ENCODE measurements around the gene FRMD5. TPM values are rescaled to one million over a fixed set of nuclear protein-coding genes. Genes with fewer than 3 reads are reported as not detected.
A peak's percentile ranks its signal among the peaks of the same experiment; 100 is the strongest.
"Not testable (repeated sequence)": the region's sequence is repeated elsewhere in the genome, so short reads cannot be mapped to it uniquely, and the experiment has no call there.

FRMD5 gene
- total RNA-seq, 1 experiment from 2014 or later = 6.5 TPM

DNA sequence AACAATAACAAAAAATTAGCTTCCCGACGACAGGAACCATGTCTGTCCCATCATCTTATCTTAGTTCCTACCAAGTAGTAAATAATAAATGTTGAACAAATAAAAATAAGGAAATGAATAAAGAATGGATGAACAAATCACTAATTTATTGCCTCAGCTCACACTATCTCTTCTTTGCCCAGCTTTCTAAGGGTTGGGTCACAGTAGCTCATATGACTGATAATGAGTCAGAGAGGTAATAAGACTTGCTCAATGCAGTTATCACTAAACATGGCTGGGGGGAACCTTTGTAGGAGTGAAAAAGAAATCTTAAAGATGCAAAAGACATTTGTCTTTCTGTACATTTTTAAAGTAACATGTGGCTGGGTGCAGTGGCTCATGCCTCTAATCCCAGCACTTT lies 186.0 kb downstream of the FRMD5 start:
- Histone ChIP-seq H3K9me2 (ENCODE audit: insufficient read depth) (no peaks in the 10 kb centered on the region), H3K36me3 (ENCODE audit: low read depth) (no peaks in the 10 kb centered on the region), H4K20me1 (ENCODE audit: insufficient read depth) (no peaks in the 10 kb centered on the region), H3K9me3 (ENCODE audit: insufficient read depth, low read depth) (no peaks in the 10 kb centered on the region), H3K4me2 (peak overlapping the region; percentile 29), H3K4me1 (replicated peaks; ENCODE audit: insufficient read depth) (peaks cover 14% of the 10 kb centered on the region; the same call in 1 of the 2 replicates), H3K4me3 (no peak overlapping the region), H3F3A (ENCODE audit: insufficient read depth, low read depth) (no peaks in the 10 kb centered on the region), H3K27me3 (ENCODE audit: insufficient read depth, low read depth) (no peaks in the 10 kb centered on the region), H3K27ac (peak overlapping the region; percentile 46; the same call in 1 of the 2 replicates), H2AFZ (no peak overlapping the region), H3K79me2 (ENCODE audit: low read depth) (no peaks in the 10 kb centered on the region)
- TF ChIP-seq, protein P1, sequence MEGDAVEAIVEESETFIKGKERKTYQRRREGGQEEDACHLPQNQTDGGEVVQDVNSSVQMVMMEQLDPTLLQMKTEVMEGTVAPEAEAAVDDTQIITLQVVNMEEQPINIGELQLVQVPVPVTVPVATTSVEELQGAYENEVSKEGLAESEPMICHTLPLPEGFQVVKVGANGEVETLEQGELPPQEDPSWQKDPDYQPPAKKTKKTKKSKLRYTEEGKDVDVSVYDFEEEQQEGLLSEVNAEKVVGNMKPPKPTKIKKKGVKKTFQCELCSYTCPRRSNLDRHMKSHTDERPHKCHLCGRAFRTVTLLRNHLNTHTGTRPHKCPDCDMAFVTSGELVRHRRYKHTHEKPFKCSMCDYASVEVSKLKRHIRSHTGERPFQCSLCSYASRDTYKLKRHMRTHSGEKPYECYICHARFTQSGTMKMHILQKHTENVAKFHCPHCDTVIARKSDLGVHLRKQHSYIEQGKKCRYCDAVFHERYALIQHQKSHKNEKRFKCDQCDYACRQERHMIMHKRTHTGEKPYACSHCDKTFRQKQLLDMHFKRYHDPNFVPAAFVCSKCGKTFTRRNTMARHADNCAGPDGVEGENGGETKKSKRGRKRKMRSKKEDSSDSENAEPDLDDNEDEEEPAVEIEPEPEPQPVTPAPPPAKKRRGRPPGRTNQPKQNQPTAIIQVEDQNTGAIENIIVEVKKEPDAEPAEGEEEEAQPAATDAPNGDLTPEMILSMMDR (conservative IDR thresholded peaks at IDR 0.05) = no peak
- no peak for TF ChIP-seq EZH2 (IDR thresholded peaks at IDR 0.05; ENCODE audit: low read depth)
- DNase-seq = peak in 1 of 2 experiments; percentile 72
- CTCF ChIA-PET = no interaction called here
- intact Hi-C loops (cut with micrococcal nuclease; ENCODE audit: unreplicated experiment) = no loop called here
- no TSS peak for BruUV-seq (replicated peaks)
- POLR2A ChIA-PET (ENCODE audit: unreplicated experiment) = interaction anchor here (0.5 to 0.7 kb wide), 2 partner anchors 150 to 654 kb away, joined by 4 to 5 read pairs; no protein-coding TSS in a partner anchor

DNA sequence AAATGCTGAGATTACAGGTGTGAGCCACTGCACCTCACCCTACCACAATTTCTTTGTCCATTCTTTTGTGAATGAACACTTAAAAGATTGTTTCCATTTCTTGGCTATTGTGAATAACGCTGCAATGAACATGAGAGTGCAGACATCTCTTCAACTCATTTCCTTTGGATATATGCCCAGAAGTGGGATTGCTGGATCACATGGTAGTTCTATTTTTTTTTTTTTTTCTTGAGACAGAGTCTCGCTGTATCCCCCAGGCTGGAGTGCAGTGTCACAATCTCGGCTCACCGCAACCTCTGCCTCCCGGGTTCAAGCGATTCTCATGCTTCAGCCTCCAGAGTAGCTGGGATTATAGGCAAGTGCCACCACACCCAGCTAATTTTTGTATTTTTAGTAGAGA lies 194.8 kb downstream of the FRMD5 start:
- H2AFZ ChIP-seq; DNase-seq; H3F3A ChIP-seq (ENCODE audit: insufficient read depth, low read depth); POLR2A ChIA-PET (ENCODE audit: unreplicated experiment); H3K27ac ChIP-seq; H3K9me3 ChIP-seq (ENCODE audit: insufficient read depth, low read depth); H3K27me3 ChIP-seq (ENCODE audit: insufficient read depth, low read depth); H3K4me2 ChIP-seq; H3K36me3 ChIP-seq (ENCODE audit: low read depth); H3K9me2 ChIP-seq (ENCODE audit: insufficient read depth); H3K4me1 ChIP-seq (replicated peaks; ENCODE audit: insufficient read depth); H3K79me2 ChIP-seq (ENCODE audit: low read depth); BruUV-seq (replicated peaks); CTCF ChIA-PET; H4K20me1 ChIP-seq (ENCODE audit: insufficient read depth); intact Hi-C loops (cut with micrococcal nuclease; ENCODE audit: unreplicated experiment); H3K4me3 ChIP-seq: not testable (repeated sequence)

DNA sequence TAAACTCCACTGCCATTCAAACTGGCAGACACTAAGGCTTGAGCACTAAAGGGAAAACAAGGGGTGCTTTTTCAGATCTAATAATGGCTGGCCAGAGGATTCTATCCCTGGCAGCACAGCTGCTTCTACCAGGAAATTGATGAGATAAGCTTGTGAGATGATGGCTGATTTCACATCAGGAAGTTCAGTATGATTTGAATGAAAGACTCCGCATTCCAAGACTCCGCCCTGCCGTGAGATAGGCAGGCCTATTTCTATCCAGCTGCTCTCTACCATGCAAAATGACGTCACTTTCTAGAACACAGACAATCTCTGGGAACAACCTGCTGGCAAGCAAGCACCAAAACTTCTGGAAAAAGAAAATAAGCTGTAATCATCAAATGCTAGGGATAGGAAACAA lies 196.5 kb downstream of the FRMD5 start:
- Histone ChIP-seq H3K27ac (no peak overlapping the region), H4K20me1 (ENCODE audit: insufficient read depth) (no peaks in the 10 kb centered on the region), H3K79me2 (ENCODE audit: low read depth) (no peaks in the 10 kb centered on the region), H3K4me3 (no peak overlapping the region), H3K4me1 (replicated peaks; ENCODE audit: insufficient read depth) (no peaks in the 10 kb centered on the region), H3K4me2 (no peak overlapping the region), H2AFZ (no peak overlapping the region), H3K36me3 (ENCODE audit: low read depth) (no peaks in the 10 kb centered on the region), H3F3A (ENCODE audit: insufficient read depth, low read depth) (no peaks in the 10 kb centered on the region), H3K9me3 (ENCODE audit: insufficient read depth, low read depth) (no peaks in the 10 kb centered on the region), H3K9me2 (ENCODE audit: insufficient read depth) (no peaks in the 10 kb centered on the region), H3K27me3 (ENCODE audit: insufficient read depth, low read depth) (no peaks in the 10 kb centered on the region)
- CTCF ChIA-PET = no interaction called here
- no TSS peak for BruUV-seq (replicated peaks)
- TF ChIP-seq, protein P1 (conservative IDR thresholded peaks at IDR 0.05) = no peak
- no peak for TF ChIP-seq EZH2 (IDR thresholded peaks at IDR 0.05; ENCODE audit: low read depth)
- intact Hi-C loops (cut with micrococcal nuclease; ENCODE audit: unreplicated experiment) = no loop called here
- peak in 1 of 2 experiments; percentile 27 for DNase-seq
- POLR2A ChIA-PET (ENCODE audit: unreplicated experiment) = interaction anchor here (0.6 kb wide), 1 partner anchor 259 kb away, joined by 3 read pairs; no protein-coding TSS in a partner anchor

DNA sequence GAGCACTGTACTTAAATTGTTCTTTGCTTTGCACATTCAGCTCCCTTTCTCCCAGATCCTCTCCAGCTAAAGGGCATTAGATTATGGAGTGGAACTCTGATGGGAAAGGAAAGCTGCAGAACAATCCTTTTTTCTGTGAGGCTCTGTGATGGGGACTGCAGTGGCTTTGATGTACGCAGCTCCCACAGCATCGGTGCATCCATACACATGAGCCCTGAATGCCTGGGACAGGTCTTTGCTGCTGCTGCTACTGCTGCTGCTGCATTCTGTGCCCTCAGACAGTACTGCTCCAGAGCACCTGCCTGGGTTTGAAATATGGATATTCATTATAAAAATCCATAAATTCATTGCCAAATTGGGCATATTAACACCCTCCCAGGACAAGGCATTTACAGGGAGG lies 203.9 kb downstream of the FRMD5 start:
- Histone ChIP-seq H3K36me3 (ENCODE audit: low read depth) (no peaks in the 10 kb centered on the region), H3K79me2 (ENCODE audit: low read depth) (no peaks in the 10 kb centered on the region), H3K4me3 (no peak overlapping the region), H3K9me3 (ENCODE audit: insufficient read depth, low read depth) (no peaks in the 10 kb centered on the region), H3K27me3 (ENCODE audit: insufficient read depth, low read depth) (no peaks in the 10 kb centered on the region), H3K9me2 (ENCODE audit: insufficient read depth) (no peaks in the 10 kb centered on the region), H3F3A (ENCODE audit: insufficient read depth, low read depth) (no peaks in the 10 kb centered on the region), H4K20me1 (ENCODE audit: insufficient read depth) (no peaks in the 10 kb centered on the region), H2AFZ (no peak overlapping the region), H3K27ac (no peak overlapping the region), H3K4me1 (replicated peaks; ENCODE audit: insufficient read depth) (no peaks in the 10 kb centered on the region), H3K4me2 (no peak overlapping the region)
- DNase-seq = no peak
- no peak for TF ChIP-seq EZH2 (IDR thresholded peaks at IDR 0.05; ENCODE audit: low read depth)
- BruUV-seq (replicated peaks) = no TSS peak
- intact Hi-C loops (cut with micrococcal nuclease; ENCODE audit: unreplicated experiment) = no loop called here
- ChIA-PET POLR2A (ENCODE audit: unreplicated experiment) (no interaction called here), CTCF (no interaction called here)
